DMS114 treated with DMSO at 0.1 percent for 48 hours (cell line): Measurements from ENCODE around the gene ALPK3.
"Not testable (repeated sequence)": the region's sequence is repeated elsewhere in the genome, so short reads cannot be mapped to it uniquely, and the experiment has no call there.

Experiments
- DNase-seq: peaks from one replicate; lab custom pipeline; 2025; ENCODE audit not compliant: unreplicated experiment; lab: John Stamatoyannopoulos, UW

Gene ALPK3

GRCh38 chr15:84872009-84872910, 55.1 kb downstream of the ALPK3 start:
- no peak for DNase-seq

- no peak for DNase-seq
Observed at GRCh38 chr15:84873997-84874396, 56.8 kb downstream of the ALPK3 start.

DNA sequence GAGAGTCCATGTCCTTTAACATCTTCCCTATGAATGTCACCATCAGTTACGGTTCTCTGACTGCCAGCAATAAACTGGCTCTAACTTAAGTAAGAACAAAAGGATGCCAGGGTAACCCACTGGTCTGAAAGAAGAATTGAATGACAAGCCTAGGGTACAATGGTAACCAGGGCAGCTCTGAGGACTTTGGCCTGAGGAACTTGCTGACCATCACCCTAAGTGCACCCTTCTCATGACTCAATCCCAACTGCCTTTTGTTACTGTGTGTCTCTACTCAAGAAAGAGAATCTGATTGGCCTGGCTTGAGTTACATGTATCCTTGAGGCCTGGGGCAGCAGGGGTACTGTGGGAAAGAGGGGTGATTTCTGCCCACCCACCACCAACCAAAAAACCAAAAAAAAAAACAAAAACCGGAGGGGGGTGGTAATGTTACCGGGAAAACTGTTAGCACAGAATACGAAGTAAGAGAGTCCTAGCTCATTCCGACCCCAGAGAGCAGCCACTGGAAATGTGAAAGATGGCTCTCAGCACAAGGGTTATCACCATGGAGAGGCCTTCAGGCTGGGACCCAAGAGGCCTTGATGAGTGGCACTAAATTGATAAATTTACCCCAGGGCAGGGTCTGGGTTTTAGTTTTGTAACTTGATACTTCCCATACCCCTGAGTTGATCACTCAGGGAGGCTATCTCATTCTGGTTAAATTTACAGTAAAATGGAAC, 58.0 kb downstream of the ALPK3 start:
- DNase-seq: no peak

DNA sequence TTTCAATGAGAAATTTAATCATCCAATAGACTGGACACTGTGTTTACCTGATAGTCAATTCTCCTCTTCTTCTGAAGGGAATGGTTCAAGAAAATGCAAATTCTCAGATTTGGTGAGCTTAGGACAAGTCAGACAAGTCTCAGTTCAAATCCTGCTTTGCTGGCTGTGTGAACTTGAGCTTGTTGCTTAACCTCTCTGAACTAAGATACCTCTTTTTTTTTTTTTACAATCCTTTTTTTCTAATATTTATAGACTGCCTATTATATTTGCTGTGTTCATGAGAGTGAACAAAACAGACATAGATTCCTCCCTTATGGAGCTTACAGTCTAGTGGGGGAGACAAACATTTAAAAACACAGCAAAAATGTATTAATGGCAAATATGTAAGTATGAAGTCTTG, 59.1 kb downstream of the ALPK3 start:
- DNase-seq: no peak

- not testable (repeated sequence) for DNase-seq
Observed at GRCh38 chr15:84877701-84878100, 60.5 kb downstream of the ALPK3 start.

DNA sequence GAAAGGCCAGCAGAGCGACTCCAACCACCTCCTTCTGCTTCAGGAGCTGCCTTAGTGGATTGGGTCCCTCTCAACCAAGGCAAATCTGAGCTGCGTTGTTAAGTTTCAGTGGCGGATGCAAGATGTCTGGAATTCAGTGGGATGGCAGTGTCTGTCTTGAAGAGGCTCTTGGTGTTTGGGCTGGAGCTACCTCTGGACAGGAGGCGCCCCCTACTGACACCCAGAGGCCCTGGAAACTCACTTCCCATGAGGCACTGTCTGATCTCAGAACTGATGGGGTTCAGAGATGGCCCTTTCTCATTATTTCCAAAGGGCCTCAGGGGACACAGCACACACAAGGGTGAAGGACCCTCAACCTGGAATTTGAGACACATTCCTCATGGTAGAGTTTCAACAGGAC, 61.3 kb downstream of the ALPK3 start:
- no peak for DNase-seq

GRCh38 chr15:84879088-84879780, 62.1 kb downstream of the ALPK3 start:
- no peak for DNase-seq

GRCh38 chr15:84880007-84880406, 62.9 kb downstream of the ALPK3 start:
- no peak for DNase-seq

GRCh38 chr15:84880822-84881519, 63.8 kb downstream of the ALPK3 start:
- no peak for DNase-seq

GRCh38 chr15:84881520-84881830, 64.3 kb downstream of the ALPK3 start:
- DNase-seq: no peak

DNA sequence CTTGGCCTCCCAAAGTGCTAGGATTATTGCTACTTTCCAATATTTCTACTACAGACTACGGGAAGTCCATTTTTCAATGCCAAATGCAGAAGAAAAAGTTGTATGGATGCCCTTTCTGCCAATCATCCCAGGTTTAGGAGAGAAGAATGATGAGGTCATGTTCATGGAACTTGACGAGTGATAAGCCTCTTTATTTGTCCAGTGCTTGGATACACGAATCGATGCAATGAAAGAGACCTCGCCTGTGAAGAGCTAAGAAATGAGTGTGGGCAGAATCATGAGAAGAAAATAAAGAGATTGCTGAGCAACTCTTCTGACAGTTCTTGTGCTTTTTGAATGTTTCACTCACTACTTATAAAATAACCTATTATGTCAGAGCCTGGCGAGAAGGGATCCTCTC, 66.3 kb downstream of the ALPK3 start:
- DNase-seq: no peak

DNA sequence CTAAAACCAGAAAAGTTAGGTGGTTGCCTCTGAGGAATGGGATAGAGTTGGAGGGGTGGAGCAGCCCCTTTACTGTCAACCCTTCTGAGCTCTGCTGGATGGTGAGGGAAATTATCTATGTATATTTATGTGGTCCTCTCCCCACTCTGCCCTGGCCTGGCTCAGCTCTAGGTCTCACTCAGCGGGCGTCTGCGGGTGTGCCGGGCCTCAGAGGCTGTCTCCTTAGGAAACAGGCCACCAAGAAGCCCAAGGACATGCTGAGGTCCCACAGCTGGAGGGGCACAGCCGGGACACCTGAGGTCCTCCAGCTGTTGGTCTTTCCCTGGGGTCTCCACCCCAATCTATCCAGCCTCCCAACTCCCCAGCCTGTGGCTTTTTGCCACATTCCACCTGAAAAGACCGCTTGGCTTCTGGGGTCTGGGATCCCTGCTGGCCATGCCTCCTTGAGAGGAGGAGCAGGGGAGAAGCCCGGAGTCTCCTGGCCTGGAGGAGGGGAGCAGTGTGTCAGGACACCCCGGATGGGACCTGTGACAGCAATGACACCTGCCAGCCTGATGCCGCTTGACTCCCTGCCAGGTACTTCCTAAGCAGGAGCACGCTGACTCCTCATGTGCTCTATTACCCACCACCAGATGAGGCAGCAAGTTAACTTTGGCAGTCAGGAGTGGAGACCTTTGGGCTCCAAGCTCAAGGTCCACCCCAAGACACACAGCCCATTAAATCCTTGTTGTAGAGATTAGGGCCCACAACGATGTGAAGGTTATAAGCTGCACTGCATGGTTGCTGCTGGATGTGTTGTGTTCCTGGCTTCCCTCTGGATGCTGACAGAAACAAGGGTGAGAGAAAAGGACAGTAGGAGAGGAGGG, 67.0 kb downstream of the ALPK3 start, which contains the start of gene SLC28A1:
SLC28A1 (plus strand) TSS at position 747 of the 866 bp plus-strand sequence. CDS start 3,099 bp downstream, outside the sequence.
- no peak for DNase-seq

DNA sequence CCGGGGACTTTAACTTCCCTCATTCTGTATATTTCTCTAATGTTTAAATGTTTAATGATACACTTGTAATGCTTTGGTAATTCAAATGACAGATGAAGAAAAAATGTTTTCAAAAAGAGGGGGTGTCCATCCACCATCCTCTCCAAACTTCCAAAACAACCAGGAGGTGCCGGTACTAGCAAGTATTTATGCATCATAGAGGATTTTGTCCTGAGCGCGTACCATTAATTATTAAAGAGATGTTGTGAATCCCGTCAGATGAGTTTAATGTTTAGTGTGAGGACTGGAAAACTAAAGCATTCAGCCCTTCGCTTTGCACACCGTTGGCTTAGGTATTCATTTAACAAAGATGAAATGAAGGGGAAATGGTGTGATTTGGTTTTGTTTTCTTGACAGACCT, 68.6 kb downstream of the ALPK3 start:
- DNase-seq: no peak

DNA sequence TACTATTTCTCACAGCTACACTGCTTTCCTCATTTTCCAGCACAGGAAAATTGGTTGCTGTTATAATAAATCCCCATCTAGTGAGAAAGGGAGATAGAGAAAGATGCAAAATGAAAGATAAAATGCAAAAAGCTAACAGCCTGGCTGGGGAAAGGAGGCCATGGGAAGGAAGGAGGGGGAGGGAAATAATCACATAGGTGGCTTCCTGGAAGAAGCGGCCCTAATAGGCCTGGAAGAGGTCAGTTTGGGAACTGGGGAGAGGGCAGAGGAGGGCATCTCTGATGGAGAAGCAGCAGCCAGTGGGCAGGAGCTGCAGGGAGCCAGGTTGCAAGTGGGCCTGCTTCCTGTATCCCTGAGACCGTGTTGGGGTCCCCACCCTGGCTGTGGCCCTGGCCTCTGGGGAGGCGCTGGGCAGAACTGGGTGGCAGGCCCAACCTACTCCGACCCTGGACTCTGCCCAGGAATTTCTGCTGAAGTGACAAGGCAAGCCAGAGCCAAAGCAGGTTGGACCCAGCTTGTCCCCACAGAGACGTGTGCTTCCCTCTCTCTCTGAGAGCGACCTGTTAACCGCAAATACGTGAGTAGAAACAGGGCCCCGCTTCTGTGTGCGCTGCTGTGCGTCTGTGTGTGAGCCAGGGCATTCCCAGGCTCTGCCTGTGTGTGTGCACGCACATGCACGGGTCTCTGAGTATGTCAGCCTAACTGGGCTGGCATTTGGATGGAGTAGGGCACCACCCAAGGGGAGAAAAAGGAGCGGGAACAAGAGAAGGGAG, 69.2 kb downstream of the ALPK3 start:
- no peak for DNase-seq

- DNase-seq: no peak
Observed at GRCh38 chr15:84886984-84887299, 69.8 kb downstream of the ALPK3 start.

GRCh38 chr15:84887938-84888337, 70.8 kb downstream of the ALPK3 start:
- no peak for DNase-seq

- no peak for DNase-seq
Observed at GRCh38 chr15:84888639-84889038, 71.5 kb downstream of the ALPK3 start.

DNA sequence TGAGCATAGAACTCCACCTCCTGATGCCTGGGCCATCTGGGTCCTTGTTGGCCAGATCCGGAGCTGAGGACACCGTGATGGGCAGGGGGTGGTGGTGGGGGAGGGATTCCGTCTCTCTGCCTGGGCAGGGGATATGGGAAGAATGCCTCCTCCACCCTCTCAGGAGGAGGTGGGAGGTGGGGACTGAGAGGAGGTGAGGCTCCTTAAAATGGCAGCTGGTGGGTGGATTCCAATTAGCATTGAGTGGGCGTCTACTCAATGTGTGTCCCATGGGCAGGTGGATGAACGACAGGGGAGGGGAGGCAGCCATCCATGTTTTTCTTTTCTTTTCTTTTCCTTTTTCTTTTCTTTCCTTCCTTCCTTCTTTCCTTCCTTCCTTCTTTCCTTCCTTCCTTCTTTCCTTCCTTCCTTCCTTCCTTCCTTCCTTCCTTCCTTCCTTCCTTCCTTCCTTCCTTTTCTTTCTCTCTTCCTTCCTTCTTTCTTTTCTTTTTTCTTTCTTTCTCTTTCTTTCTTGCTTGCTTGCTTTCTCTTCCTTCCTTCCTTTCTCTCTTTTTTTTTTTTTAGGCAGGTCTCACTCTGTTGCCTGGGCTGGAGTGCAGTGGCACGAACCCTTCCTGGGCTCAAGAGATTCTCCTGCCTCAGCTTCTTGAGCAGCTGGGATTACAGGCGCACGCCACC, 72.3 kb downstream of the ALPK3 start:
- no peak for DNase-seq
